NCI-H345 treated with DMSO at 0.1 percent for 48 hours (cell line): ENCODE measurements around the gene MTHFSD.

Experiments used
- DNase-seq: peaks from one replicate; lab custom pipeline; 2025; ENCODE audit not compliant: unreplicated experiment; lab: John Stamatoyannopoulos, UW

Gene MTHFSD

GRCh38 chr16:86584071-86584685 is 29.1 kb upstream of the MTHFSD start:
- DNase-seq: no peak

- DNase-seq: no peak
Measured at GRCh38 chr16:86581458-86581857, 26.4 kb upstream of the MTHFSD start.

- DNase-seq: no peak
Measured at GRCh38 chr16:86580791-86581170, 25.7 kb upstream of the MTHFSD start.

GRCh38 chr16:86580063-86580790 is 25.2 kb upstream of the MTHFSD start:
- DNase-seq: no peak

GRCh38 chr16:86579268-86580062 is 24.4 kb upstream of the MTHFSD start:
- no peak for DNase-seq

GRCh38 chr16:86578611-86579267 is 23.7 kb upstream of the MTHFSD start:
- no peak for DNase-seq

- no peak for DNase-seq
Measured at GRCh38 chr16:86578061-86578599, 23.1 kb upstream of the MTHFSD start, which contains the start of gene FOXL1. TSS of gene FOXL1 (plus strand) at chr16:86578549. CDS start at chr16:86578724, 175 bp downstream.

- no peak for DNase-seq
Measured at GRCh38 chr16:86577314-86577971, 22.4 kb upstream of the MTHFSD start.

- DNase-seq: no peak
Measured at GRCh38 chr16:86576591-86577313, 21.7 kb upstream of the MTHFSD start.

- no peak for DNase-seq
Measured at GRCh38 chr16:86575754-86576557, 20.9 kb upstream of the MTHFSD start.

GRCh38 chr16:86575095-86575685 is 20.2 kb upstream of the MTHFSD start:
- no peak for DNase-seq

GRCh38 chr16:86574646-86575045 is 19.6 kb upstream of the MTHFSD start:
- no peak for DNase-seq

- no peak for DNase-seq
Measured at GRCh38 chr16:86573646-86574508, 18.8 kb upstream of the MTHFSD start.

- DNase-seq: no peak
Measured at GRCh38 chr16:86573215-86573614, 18.2 kb upstream of the MTHFSD start.

GRCh38 chr16:86572606-86573005 is 17.6 kb upstream of the MTHFSD start:
- no peak for DNase-seq

GRCh38 chr16:86572041-86572521 is 17.0 kb upstream of the MTHFSD start:
- no peak for DNase-seq

GRCh38 chr16:86571530-86571915 is 16.5 kb upstream of the MTHFSD start:
- no peak for DNase-seq
